Nephron progenitor cell (in vitro differentiated cells): ENCODE data around the gene CELF4.

ENCODE experiments used
- DNase-seq: peaks from one replicate; pipeline ENCODE4 v3.0.0; 2021
- H3K27ac Mint-ChIP-seq: 2 replicates; pipeline ENCODE4 v1.8.0; 2021; ENCODE audit warnings: mild to moderate bottlenecking, moderate library complexity, mixed read lengths
- H3K27me3 Mint-ChIP-seq: 2 replicates; pipeline ENCODE4 v1.8.0; 2021; ENCODE audit warnings: mild to moderate bottlenecking, low read depth, mixed read lengths; ENCODE audit not compliant: poor library complexity
- H3K36me3 Mint-ChIP-seq: 2 replicates; pipeline ENCODE4 v1.8.0; 2021; ENCODE audit warnings: low read depth, mixed read lengths
- H3K4me1 Mint-ChIP-seq: 2 replicates; pipeline ENCODE4 v1.8.0; 2021; ENCODE audit warnings: mixed read lengths
- H3K4me3 Mint-ChIP-seq: 2 replicates; pipeline ENCODE4 v1.8.0; 2021; ENCODE audit warnings: mild to moderate bottlenecking, moderate library complexity, mixed read lengths
- H3K9me3 Mint-ChIP-seq: 2 replicates; pipeline ENCODE4 v1.8.0; 2021; ENCODE audit warnings: mild to moderate bottlenecking, moderate library complexity, mixed read lengths
- CTCF ChIP-seq: fragments of 200-600 bp; sonication (generic); IDR thresholded peaks from 2 replicates; pipeline ENCODE4 v1.5.0; 2021; ENCODE audit warnings: antibody characterized with exemption

The CELF4 gene

DNA sequence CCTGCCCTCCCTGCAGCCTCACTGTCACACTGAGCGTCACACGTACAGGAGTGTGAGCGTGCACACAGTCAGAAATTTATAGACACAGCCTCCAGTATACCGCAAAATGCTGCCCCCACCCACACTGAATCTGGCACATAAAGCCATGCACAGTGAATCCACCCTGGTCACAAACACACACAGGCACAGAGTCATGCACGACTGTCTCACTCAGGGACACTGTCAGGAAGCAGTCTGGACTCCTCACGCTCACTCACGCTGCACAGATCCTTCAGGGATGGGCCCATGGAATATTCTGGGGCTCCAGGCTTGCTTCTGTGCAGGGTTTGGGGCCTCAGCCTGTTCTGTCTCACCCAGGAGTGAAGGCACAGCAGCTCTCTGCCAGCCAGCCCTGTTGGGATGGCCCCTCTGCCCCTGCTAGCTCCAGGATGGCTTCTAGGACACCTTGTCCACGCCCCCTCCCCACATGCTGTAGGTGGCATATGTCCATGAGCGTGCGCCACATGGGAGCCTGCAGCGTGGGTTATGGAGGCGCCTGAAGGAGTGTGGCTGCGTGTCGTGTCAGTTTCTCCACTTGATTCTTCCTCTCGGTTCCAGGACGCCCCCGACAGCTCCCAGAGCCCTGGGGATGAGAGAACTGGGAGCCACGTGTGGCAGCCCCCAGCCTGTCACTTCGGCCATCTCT is 175.8 kb downstream of the CELF4 start:
- Mint-ChIP-seq H3K27ac (no peak overlapping the region), H3K27me3 (peaks cover 13% of the 10 kb centered on the region), H3K4me1 (peaks cover 24% of the 10 kb centered on the region), H3K4me3 (no peak overlapping the region), H3K9me3 (peaks cover 21% of the 10 kb centered on the region), H3K36me3 (no peaks in the 10 kb centered on the region)
- TF ChIP-seq CTCF: no peak
- no peak for DNase-seq

- peaks cover 22% of the 10 kb centered on the region for H3K4me1 Mint-ChIP-seq
- no peak overlapping the region for H3K4me3 Mint-ChIP-seq
- TF ChIP-seq CTCF: no peak
- H3K9me3 Mint-ChIP-seq: peaks cover 21% of the 10 kb centered on the region
- peaks cover 13% of the 10 kb centered on the region for H3K27me3 Mint-ChIP-seq
- no peak overlapping the region for H3K27ac Mint-ChIP-seq
- no peak for DNase-seq
- no peaks in the 10 kb centered on the region for H3K36me3 Mint-ChIP-seq
Measured at GRCh38 chr18:37389041-37389440, 176.6 kb downstream of the CELF4 start.

DNA sequence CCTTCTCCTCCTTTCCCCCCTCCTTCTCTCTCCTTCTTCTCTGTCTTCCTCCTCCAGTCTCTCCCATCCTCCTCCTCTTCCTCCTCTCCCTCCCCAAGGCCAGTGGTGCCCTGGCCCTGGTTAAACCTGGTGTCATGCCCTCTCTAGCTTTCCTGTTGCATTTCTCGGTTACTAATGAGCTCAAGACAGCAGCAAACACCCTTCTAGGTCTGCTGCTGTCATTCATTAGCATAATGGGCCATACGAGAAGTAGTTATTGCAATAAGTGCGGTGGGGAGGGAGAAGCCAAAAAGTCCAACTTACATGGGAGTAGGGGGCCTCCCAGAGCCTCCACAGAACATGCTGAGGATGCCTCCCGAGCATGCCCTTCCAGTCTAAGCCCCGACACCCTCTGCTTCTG is 177.2 kb downstream of the CELF4 start:
- TF ChIP-seq CTCF: no peak
- Mint-ChIP-seq H3K36me3 (no peaks in the 10 kb centered on the region), H3K4me1 (peaks cover 23% of the 10 kb centered on the region), H3K27ac (no peak overlapping the region), H3K4me3 (no peak overlapping the region), H3K27me3 (peaks cover 10% of the 10 kb centered on the region), H3K9me3 (peaks cover 21% of the 10 kb centered on the region)
- no peak for DNase-seq

DNA sequence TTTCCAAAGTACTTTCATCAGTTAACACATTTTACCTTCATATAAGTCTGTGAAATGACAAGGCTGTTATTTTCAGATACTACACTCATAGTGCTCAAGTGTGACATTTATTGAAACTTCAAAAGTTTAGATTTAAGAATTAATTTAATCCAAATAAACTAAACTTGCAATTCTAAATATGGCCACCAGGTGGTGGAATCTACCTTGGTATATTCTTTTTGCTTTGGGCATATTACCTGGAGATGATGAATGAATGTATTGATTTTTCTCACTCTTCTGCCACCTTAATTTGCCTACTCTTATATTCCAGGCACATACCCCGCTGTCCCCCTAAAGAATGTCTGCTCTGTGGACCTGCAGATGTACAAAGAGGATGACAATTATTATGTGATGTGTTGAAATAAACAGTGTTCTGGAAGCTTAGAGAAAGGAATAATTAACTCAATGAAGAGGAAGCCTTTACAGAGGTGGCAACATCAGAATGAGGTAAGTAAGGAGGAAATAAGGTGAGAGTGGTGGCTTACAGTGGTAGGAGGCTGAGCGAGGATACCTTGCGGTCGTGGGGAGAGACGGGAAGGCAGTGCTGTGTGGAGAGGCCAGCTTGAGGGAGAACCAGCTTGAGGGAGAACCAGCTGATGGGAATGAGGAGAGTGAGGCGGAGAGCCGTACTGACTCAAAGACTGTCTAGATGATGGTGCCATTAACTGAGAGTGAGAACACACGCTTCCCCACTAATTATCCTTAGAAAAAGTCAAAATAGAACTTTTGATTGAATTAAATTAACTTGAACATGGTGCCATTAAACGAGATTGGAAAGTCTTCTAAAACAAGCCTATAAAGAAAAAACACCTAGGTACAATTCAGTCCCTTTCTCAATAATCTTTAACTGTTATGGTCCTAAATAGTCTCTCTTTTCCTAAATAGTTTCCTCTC is 179.5 kb downstream of the CELF4 start:
- Mint-ChIP-seq H3K4me3 (no peak overlapping the region), H3K36me3 (no peaks in the 10 kb centered on the region), H3K4me1 (peaks cover 13% of the 10 kb centered on the region), H3K27me3 (peaks cover 4% of the 10 kb centered on the region), H3K9me3 (peaks cover 17% of the 10 kb centered on the region), H3K27ac (no peak overlapping the region)
- TF ChIP-seq CTCF: peak; percentile 88
- DNase-seq: no peak

- H3K4me3 Mint-ChIP-seq: no peak overlapping the region
- H3K27me3 Mint-ChIP-seq: peaks cover 17% of the 10 kb centered on the region
Measured at GRCh38 chr18:37383846-37384595, 181.6 kb downstream of the CELF4 start.

More at GRCh38 chr18:37383846-37384595, 181.6 kb downstream of the CELF4 start:
- H3K4me1 Mint-ChIP-seq: peaks cover 13% of the 10 kb centered on the region
- DNase-seq: no peak
- no peak for TF ChIP-seq CTCF
- H3K27ac Mint-ChIP-seq: no peak overlapping the region
- peaks cover 3% of the 10 kb centered on the region for H3K9me3 Mint-ChIP-seq
- H3K36me3 Mint-ChIP-seq: no peaks in the 10 kb centered on the region
